RWPE1 (cell line): ENCODE results near the gene CRY2.

Experiments
- CTCF ChIA-PET: fragments of 350-600 bp; sonication (Branson Sonifier 250); formaldehyde crosslinking; extraction: SDS; loops from one replicate; lab custom pipeline; 2021; lab: Yijun Ruan, JAX
- POLR2A ChIA-PET: fragments of 400-600 bp; formaldehyde crosslinking; extraction: SDS; loops from one replicate; lab custom pipeline; 2020; ENCODE audit warnings: antibody characterized with exemption; ENCODE audit not compliant: low non-redundant PET; lab: Yijun Ruan, JAX
- DNase-seq: peaks from one replicate; pipeline ENCODE4 v3.0.0; 2012; ENCODE audit warnings: low spot score
- H3K27ac ChIP-seq: fragments of 450-650 bp; 2 replicates; pipeline ENCODE4 v1.5.1; 2017
- TF ChIP-seq, protein P1 (sequence below): fragments of 450-650 bp; conservative IDR thresholded peaks from 2 replicates; pipeline ENCODE4 v1.5.1; 2017; ENCODE audit warnings: low read depth, mild to moderate bottlenecking

CRY2 gene

DNA sequence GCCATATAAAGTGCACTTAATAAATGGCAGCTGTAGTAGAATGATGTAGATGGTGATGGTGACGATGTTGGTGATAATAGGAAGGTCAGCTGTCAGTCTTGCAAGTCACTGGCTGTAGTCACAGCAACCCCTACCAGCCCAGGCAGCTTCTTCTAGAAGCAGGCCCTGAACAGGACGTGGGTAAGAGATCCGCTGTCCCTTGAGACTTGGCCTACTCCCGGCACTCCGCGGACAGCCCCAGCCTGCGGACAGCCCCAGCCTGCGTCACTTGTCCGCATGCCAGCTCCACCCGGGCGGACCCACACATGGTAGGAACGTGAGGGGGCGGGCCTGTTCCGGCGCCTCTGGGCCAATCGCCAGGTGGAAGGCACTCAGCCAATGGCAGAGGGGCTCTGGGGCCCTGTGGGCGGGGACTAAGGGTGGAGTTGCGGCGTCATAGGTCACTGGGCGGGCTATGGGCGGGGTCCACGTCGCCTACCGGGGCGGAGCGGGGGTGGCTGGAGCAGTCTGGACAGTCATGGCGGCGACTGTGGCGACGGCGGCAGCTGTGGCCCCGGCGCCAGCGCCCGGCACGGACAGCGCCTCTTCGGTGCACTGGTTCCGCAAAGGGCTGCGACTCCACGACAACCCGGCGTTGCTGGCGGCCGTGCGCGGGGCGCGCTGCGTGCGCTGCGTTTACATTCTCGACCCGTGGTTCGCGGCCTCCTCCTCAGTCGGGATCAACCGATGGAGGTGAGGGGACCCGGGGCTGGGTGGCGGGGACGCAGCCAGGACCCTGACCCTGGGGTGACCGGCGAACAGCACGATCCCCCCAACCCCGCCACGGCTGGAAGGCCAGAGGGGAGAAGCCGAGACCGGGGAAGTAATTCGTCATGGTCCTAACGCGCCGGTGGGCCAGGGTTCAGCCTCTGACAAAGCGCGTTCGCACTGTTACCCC lies at the start of gene CRY2:
CRY2 (plus strand) TSS at position 502 of the 937 bp plus-strand sequence; CDS start at position 518, 16 bp downstream.
- peak within 1 kb of the TSS; percentile 77 for H3K27ac ChIP-seq
- TF ChIP-seq, protein P1, sequence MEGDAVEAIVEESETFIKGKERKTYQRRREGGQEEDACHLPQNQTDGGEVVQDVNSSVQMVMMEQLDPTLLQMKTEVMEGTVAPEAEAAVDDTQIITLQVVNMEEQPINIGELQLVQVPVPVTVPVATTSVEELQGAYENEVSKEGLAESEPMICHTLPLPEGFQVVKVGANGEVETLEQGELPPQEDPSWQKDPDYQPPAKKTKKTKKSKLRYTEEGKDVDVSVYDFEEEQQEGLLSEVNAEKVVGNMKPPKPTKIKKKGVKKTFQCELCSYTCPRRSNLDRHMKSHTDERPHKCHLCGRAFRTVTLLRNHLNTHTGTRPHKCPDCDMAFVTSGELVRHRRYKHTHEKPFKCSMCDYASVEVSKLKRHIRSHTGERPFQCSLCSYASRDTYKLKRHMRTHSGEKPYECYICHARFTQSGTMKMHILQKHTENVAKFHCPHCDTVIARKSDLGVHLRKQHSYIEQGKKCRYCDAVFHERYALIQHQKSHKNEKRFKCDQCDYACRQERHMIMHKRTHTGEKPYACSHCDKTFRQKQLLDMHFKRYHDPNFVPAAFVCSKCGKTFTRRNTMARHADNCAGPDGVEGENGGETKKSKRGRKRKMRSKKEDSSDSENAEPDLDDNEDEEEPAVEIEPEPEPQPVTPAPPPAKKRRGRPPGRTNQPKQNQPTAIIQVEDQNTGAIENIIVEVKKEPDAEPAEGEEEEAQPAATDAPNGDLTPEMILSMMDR, result no peak
- POLR2A ChIA-PET, result interaction anchor here (0.7 kb wide), 1 partner anchor 73 kb away, joined by 3 read pairs; no protein-coding TSS in a partner anchor
- CTCF ChIA-PET, result interaction anchor here (0.5 to 0.8 kb wide), 2 partner anchors 24 to 87 kb away, joined by 3 read pairs; no protein-coding TSS in a partner anchor
- peak; percentile 98 for DNase-seq

DNA sequence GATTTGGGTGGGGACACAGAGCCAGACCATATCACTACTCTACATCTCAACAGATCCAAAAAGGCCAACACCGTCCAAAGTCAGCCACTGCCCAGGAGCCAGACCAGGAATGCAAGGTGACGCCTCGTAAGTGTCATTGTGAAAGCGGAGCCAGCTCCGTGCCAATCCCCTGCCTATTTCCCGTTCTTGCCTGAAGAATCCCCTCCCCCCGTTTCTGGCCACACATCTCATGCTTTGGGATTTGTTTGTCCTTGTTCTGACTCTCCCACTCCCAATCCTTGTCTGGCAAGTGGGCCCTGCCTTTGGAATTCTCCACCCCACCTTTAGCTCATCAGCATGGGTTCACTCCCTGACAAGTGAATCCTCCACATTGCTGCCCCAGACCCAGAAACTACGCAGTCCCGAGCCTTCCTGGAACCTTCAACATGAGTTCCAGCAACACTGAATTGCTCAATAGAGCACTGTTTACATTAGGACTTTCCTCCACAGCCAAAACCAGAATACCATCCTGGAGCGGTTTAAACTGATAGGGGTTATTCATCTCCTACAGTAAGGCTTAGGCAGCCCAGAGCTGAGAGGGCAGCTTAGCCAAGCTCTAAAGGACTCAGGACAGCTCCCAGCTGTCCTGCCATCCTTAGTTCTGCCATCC lies 48.4 kb upstream of the CRY2 start:
- no peak overlapping the region for H3K27ac ChIP-seq
- TF ChIP-seq, protein P1, result no peak
- CTCF ChIA-PET, result interaction anchor here (0.7 to 1.0 kb wide), 2 partner anchors 328 to 428 kb away, joined by 3 to 5 read pairs; no protein-coding TSS in a partner anchor
- POLR2A ChIA-PET, result no interaction called here
- no peak for DNase-seq

DNA sequence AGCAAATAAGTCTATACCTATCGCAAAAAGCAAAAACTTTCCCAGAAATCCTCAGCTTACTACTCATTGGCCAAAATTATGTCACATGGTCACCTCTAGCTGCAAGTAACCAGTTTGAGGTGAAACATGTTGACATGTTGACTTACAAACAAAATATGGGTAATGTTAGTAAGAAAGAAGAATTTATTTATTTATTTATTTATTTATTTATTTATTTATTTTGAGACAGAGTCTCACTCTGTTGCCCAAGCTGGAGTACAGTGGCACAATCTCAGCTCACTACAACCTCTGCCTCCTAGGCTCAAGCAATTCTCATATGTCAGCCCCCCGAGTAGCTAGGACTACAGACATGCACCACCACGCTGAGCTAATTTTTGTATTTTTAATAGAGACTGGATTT lies 47.7 kb upstream of the CRY2 start:
- ChIA-PET POLR2A (no interaction called here), CTCF (interaction anchor here (0.7 to 1.0 kb wide), 2 partner anchors 329 to 429 kb away, joined by 3 to 5 read pairs; no protein-coding TSS in a partner anchor)
- DNase-seq, result no peak
- H3K27ac ChIP-seq, result no peak overlapping the region
- TF ChIP-seq, protein P1, result no peak

DNA sequence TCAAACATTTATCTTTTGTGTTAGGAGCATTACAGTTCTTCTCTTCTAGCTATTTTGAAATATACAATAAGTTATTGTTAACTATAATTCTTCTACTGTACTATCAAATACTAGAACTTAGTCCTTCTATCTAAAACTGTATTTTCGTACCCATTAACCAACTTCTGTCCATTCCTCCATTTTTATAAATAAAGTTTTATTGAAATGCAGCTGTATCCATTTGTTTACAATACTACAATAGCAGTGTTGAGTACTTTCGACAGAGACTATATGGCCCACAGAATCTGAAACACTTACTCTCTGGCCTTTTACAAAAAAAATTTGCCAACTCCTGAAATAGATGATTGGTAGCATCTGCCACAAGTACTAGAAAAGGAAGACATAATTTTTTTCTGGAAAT lies 47.0 kb upstream of the CRY2 start:
- POLR2A ChIA-PET, result interaction anchor here (0.7 kb wide), 1 partner anchor 549 kb away, joined by 3 read pairs; no protein-coding TSS in a partner anchor
- no peak overlapping the region for H3K27ac ChIP-seq
- no peak for DNase-seq
- CTCF ChIA-PET, result interaction anchor here (1.0 kb wide), 1 partner anchor 429 kb away, joined by 5 read pairs; no protein-coding TSS in a partner anchor
- TF ChIP-seq, protein P1, result no peak

DNA sequence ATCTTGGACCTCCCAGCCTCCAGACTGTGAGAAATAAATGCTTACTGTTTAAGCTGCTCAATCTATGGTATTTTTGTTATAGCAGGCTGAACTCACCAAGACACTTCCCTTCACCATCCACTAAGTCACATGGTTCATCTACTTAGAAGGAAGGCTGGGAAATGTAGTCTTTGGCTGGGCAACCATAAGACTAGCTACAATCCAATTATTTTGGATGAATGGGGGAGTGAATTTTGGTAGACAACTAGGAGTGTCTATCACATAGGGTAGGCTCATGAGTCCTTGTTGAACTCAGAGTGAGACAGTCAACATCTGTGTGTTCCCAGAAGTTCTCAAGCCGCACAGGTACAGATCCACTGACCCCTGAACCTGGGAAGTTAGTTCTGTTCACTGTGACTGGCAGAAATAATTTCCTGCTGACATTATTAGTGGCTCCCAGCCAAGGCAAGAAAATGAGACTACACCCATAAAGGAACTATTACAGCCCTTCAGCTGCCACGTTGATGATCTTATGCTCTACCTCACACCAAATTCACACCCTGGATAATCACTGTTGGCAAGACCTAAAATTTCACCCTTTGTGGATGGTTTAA lies 45.5 kb upstream of the CRY2 start:
- CTCF ChIA-PET, result interaction anchor here (0.5 to 0.6 kb wide), 2 partner anchors 869 to 1377 kb away, joined by 3 to 4 read pairs; no protein-coding TSS in a partner anchor
- DNase-seq, result no peak
- POLR2A ChIA-PET, result no interaction called here
- TF ChIP-seq, protein P1, result no peak
- no peak overlapping the region for H3K27ac ChIP-seq
